GM12875 (cell line): ENCODE data around the gene MRAS.

Experiments used
- H3K4me3 ChIP-seq: one replicate; pipeline ENCODE4 v1.5.1; 2011; ENCODE audit warnings: low read depth, low read length, control low read depth
- CTCF ChIP-seq: IDR thresholded peaks from 2 replicates; pipeline ENCODE4 v1.5.1; 2011; ENCODE audit warnings: low read depth, mild to moderate bottlenecking, control low read depth, inconsistent platforms, low read length, moderate library complexity, borderline replicate concordance; ENCODE audit not compliant: insufficient read depth

Gene MRAS

DNA sequence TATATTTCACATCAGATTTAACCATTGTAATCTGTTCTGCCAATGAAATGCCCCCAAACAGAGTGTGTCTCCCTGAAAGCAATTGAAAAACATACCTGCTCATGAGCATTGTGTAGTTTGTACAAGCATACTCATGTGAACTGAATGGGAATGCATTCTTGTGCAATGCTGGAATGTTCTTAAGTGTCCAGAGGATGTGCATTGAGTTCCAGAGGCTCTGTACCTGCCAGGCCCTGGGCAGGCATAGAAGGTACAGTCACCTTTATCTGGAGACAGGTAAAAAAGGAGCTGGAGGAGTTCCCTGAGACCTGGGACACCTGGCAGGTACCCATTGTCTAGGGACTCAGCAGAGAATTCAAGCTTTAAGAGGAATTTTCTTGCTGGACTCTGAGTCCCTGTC is 2.8 kb downstream of the MRAS start:
- no peak overlapping the region for H3K4me3 ChIP-seq
- no peak for TF ChIP-seq CTCF

DNA sequence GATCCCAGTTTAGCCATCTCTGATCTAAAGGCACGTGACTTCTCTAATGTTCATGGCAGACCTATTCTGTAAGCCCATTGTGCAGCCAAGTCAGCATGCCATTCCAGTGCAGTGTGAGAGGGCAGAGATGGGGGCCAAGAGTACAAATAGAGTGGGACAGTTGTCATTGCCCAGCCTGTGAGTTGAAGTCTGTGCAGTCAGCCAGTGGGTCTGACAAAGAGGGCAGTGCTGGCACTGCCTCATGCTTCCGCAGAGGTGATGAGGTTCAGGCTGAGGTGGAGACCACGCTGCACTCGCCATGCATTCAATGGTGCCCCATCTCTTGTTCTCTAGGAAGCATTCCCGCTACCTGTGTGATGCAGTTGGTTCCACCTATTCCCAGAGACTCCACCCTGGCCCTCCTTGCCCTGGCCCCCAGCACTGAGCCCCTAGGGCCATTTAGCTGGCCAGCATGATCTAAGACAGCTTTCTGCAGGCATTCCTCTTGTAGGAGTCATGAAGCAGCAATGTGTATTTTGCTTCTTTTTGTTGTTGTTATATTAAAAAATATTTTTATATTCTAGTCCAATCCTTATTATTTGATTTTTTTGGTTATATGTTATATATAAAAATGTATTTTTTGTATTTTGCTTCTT is 3.7 kb downstream of the MRAS start:
- TF ChIP-seq CTCF = no peak
- no peak overlapping the region for H3K4me3 ChIP-seq

- no peak overlapping the region for H3K4me3 ChIP-seq
- TF ChIP-seq CTCF = no peak
These were observed 6.0 kb downstream of the MRAS start for GRCh38 chr3:138354376-138354775.

DNA sequence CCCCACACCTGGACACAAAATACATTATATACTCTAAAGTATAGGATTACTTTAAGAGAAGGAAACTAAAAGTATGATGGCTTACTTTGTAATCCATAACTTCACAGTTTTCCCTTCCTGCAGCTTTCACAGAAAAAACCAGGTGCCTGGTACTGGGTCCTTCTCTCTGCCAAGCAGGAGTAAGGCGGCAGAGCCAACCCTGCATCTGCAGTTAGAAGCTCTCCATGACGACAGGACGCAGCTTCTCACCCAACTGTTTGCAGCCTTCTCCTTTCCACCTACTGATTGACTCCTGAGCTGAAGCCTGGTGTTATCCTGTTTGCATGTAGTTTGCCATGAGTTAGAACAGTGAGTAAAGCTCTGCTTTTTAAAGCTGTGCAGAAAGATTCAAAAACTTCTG is 6.7 kb downstream of the MRAS start:
- no peak overlapping the region for H3K4me3 ChIP-seq
- TF ChIP-seq CTCF = no peak

GRCh38 chr3:138356730-138357405 is 8.5 kb downstream of the MRAS start:
- H3K4me3 ChIP-seq = no peak overlapping the region
- no peak for TF ChIP-seq CTCF

- no peak for TF ChIP-seq CTCF
- H3K4me3 ChIP-seq = no peak overlapping the region
These were observed 11.0 kb downstream of the MRAS start for GRCh38 chr3:138359148-138359918.
